ENCODE measurements around the gene ABLIM3. TPM values are rescaled to one million over a fixed set of nuclear protein-coding genes. Genes with fewer than 3 reads are reported as not detected.

The ABLIM3 gene
- total and polyA plus RNA-seq, 9 of the 15 experiments (the other 6 are each of a cell fraction or from before 2014, with no cell fraction given) = 0.03 to 0.38 (median 0.11) TPM

DNA sequence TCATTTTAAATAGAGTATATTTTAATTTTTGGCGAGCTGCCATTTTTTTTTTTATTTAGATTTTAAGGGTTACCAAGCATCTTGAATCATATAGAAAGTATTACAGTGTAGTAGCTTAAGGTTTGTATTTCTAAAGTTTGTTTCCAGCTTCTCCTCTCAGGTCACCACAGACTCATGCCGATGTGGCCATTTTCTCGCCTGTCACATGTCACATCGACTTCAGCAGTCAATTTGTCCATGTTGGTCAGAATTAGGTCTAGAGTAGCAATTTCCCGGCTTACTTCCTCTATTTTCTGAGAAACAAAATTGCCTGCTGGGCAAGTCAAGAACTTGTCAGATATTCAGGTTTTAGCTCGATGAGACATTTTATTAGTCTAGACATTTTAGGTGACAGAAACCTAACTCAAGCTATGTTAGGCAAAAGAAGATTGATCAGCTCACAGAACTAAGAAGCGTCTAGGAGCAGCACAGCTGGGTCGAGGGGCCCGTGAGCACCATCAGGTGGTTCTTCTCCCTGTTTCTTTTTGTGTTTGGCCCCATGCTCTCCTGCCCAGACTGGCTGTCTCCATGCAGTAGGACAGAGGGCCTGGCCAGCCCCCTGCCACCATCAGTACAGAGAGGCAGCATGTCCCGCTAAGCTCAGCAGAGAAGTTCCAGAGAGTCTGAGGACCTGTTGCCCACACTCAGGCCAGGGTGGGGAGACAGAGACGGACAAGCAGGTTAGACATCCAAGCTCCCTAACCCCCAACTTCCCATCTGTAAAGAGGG lies 82.0 kb downstream of the ABLIM3 start:
- ChIA-PET POLR2A (interaction anchor here (0.7 to 2.3 kb wide), 5 partner anchors 10 to 120 kb away, joined by 3 to 11 read pairs (median 3); no protein-coding TSS in a partner anchor), CTCF (ENCODE audit: low intra/inter-chr PET ratio) (no interaction called here)
- Histone ChIP-seq H3K27ac (ENCODE audit: extremely low read depth, low read depth, low read length) (no peak overlapping the region), H3K9me3 (replicated peaks; ENCODE audit: control insufficient read depth, insufficient read depth, low read depth, low read length) (no peaks in the 10 kb centered on the region), H3K4me2 (ENCODE audit: insufficient read depth, low read length) (no peak overlapping the region), H3K79me2 (ENCODE audit: control insufficient read depth, insufficient read depth, low read length) (no peaks in the 10 kb centered on the region), H2AFZ (ENCODE audit: low read depth, low read length) (no peak overlapping the region), H3K9me1 (ENCODE audit: control insufficient read depth, insufficient read depth, low read length) (no peaks in the 10 kb centered on the region), H3K9ac (ENCODE audit: insufficient read depth in 1 of 2, low read depth in 2 of 2, low read length in 2 of 2) (no peak overlapping the region), H3K27me3 (ENCODE audit: control insufficient read depth in 2 of 2, insufficient read depth in 2 of 2, low read length in 2 of 2) (peaks cover 2 to 7% of the 10 kb centered on the region in 2 experiments; a peak in 2 of 5 replicates), H3K36me3 (ENCODE audit: control insufficient read depth, insufficient read depth, low read length) (no peaks in the 10 kb centered on the region), H3K4me1 (replicated peaks in 1 of 2; ENCODE audit: control insufficient read depth in 2 of 2, insufficient read depth in 2 of 2, low read length in 2 of 2) (no peaks in the 10 kb centered on the region; a peak in 1 of 5 replicates), H4K20me1 (replicated peaks; ENCODE audit: control insufficient read depth, insufficient read depth, low read length) (no peaks in the 10 kb centered on the region), H3K4me3 (no peak overlapping the region)
- in situ Hi-C loops (cut with MboI) = no loop called here
- DNase-seq (ENCODE audit: extremely low read depth in 1 of 4, low spot score in 3 of 4) (no peak), FAIRE-seq (no peak), ATAC-seq (peak; percentile 47)
- intact Hi-C loops (cut with micrococcal nuclease) = no loop called here
- 4% methylated on average over 11 of the region's 11 CpGs for WGBS (ENCODE audit: insufficient coverage, low coverage, missing lambda C conversion rate)
- no TSS peak for BruUV-seq (replicated peaks)
- TF ChIP-seq ZKSCAN1 (IDR thresholded peaks at IDR 0.05; ENCODE audit: low read depth, low read length) (no peak), ZNF408 (CRISPR knock-in tag; IDR thresholded peaks at IDR 0.05; ENCODE audit: low read depth) (no peak), CBX8 (IDR thresholded peaks at IDR 0.05; ENCODE audit: borderline replicate concordance, extremely low read depth, low read depth, low read length, poor library complexity, severe bottlenecking) (no peak), NFIC (IDR thresholded peaks at IDR 0.05) (peak; percentile 76), TFAM (CRISPR knock-in tag; conservative IDR thresholded peaks at IDR 0.05) (no peak), JUN (IDR thresholded peaks at IDR 0.05; ENCODE audit: borderline replicate concordance, low read depth, low read length) (no peak), JUN (CRISPR knock-in tag; IDR thresholded peaks at IDR 0.05; ENCODE audit: borderline replicate concordance) (no peak), ILK (tag; IDR thresholded peaks at IDR 0.05; ENCODE audit: borderline replicate concordance, low read depth) (no peak), NFIX (CRISPR knock-in tag; IDR thresholded peaks at IDR 0.05; ENCODE audit: low read depth) (0 out of 2 replicates have a peak, but pooled peaks have one; percentile 15), MYNN (IDR thresholded peaks at IDR 0.05) (no peak), MYNN (CRISPR knock-in tag; IDR thresholded peaks at IDR 0.05) (no peak), ZNF274 (IDR thresholded peaks at IDR 0.05; ENCODE audit: borderline replicate concordance, low read depth, low read length) (no peak)
- TF ChIP-seq, protein P1, sequence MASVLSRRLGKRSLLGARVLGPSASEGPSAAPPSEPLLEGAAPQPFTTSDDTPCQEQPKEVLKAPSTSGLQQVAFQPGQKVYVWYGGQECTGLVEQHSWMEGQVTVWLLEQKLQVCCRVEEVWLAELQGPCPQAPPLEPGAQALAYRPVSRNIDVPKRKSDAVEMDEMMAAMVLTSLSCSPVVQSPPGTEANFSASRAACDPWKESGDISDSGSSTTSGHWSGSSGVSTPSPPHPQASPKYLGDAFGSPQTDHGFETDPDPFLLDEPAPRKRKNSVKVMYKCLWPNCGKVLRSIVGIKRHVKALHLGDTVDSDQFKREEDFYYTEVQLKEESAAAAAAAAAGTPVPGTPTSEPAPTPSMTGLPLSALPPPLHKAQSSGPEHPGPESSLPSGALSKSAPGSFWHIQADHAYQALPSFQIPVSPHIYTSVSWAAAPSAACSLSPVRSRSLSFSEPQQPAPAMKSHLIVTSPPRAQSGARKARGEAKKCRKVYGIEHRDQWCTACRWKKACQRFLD (CRISPR knock-in tag; IDR thresholded peaks at IDR 0.05) = peak; percentile 37; the same call in 1 of the 2 replicates
- TF ChIP-seq, protein P2, sequence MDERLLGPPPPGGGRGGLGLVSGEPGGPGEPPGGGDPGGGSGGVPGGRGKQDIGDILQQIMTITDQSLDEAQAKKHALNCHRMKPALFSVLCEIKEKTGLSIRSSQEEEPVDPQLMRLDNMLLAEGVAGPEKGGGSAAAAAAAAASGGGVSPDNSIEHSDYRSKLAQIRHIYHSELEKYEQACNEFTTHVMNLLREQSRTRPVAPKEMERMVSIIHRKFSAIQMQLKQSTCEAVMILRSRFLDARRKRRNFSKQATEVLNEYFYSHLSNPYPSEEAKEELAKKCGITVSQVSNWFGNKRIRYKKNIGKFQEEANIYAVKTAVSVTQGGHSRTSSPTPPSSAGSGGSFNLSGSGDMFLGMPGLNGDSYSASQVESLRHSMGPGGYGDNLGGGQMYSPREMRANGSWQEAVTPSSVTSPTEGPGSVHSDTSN (CRISPR knock-in tag; IDR thresholded peaks at IDR 0.05; ENCODE audit: low read depth) = no peak
- TF ChIP-seq, protein P2 (tag; conservative IDR thresholded peaks at IDR 0.05; ENCODE audit: low read depth) = peak; percentile 35; the same call in 1 of the 2 replicates
- TF ChIP-seq, protein P3, sequence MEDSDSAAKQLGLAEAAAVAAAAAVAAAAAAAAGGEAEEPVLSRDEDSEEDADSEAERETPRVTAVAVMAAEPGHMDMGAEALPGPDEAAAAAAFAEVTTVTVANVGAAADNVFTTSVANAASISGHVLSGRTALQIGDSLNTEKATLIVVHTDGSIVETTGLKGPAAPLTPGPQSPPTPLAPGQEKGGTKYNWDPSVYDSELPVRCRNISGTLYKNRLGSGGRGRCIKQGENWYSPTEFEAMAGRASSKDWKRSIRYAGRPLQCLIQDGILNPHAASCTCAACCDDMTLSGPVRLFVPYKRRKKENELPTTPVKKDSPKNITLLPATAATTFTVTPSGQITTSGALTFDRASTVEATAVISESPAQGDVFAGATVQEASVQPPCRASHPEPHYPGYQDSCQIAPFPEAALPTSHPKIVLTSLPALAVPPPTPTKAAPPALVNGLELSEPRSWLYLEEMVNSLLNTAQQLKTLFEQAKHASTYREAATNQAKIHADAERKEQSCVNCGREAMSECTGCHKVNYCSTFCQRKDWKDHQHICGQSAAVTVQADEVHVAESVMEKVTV (CRISPR knock-in tag; IDR thresholded peaks at IDR 0.05) = no peak

Measured in K562 (cell line).